IMR-90 (cell line): ENCODE measurements around the gene NEO1. TPM values are rescaled to one million over a fixed set of nuclear protein-coding genes. Genes with fewer than 3 reads are reported as not detected.

Experiments
- ATAC-seq: fragments of 200-7000 bp; cut with Tn5 transposase; 2 replicates; pipeline ENCODE4 v1.9.1; 2020; ENCODE audit warnings: low read depth, mild to moderate bottlenecking, moderate library complexity
- BruUV-seq: library from RNA; stranded (reverse); fragments of 400-500 nt; replicated peaks from 2 replicates; lab custom pipeline; 2021; lab: Mats Ljungman, UMichigan
- CTCF ChIA-PET: fragments of 300-600 bp; formaldehyde crosslinking; extraction: SDS; loops from one replicate; lab custom pipeline; 2021; ENCODE audit warnings: antibody characterized with exemption; lab: Yijun Ruan, JAX
- POLR2A ChIA-PET: fragments of 300-600 bp; sonication (Branson Sonifier 250); formaldehyde crosslinking; loops from one replicate; lab custom pipeline; 2022; ENCODE audit warnings: antibody characterized with exemption; ENCODE audit not compliant: unreplicated experiment; lab: Charles Lee
- DNase-seq: peaks from one replicate; pipeline ENCODE4 v3.0.0; 2013
- H2AFZ ChIP-seq: replicated peaks from 2 replicates; pipeline ENCODE3; 2013; ENCODE audit warnings: low read length, mild to moderate bottlenecking; ENCODE audit not compliant: poor library complexity
- H2AK5ac ChIP-seq: 2 replicates; pipeline ENCODE4 v1.6.1; 2013; ENCODE audit warnings: low read depth, low read length, inconsistent platforms
- H2AK9ac ChIP-seq: replicated peaks from 2 replicates; pipeline ENCODE3; 2013; ENCODE audit warnings: mild to moderate bottlenecking, low read depth, low read length, moderate library complexity; ENCODE audit not compliant: poor library complexity
- H2BK120ac ChIP-seq: 2 replicates; pipeline ENCODE4 v1.6.1; 2013; ENCODE audit warnings: low read depth, low read length, inconsistent platforms
- H2BK15ac ChIP-seq: 3 replicates; pipeline ENCODE4 v1.6.1; 2013; ENCODE audit warnings: low read depth, low read length, inconsistent platforms
- H2BK20ac ChIP-seq: 2 replicates; pipeline ENCODE4 v1.6.1; 2013; ENCODE audit warnings: low read depth, mild to moderate bottlenecking, inconsistent platforms, low read length, moderate library complexity
- H2BK5ac ChIP-seq: 2 replicates; pipeline ENCODE4 v1.6.1; 2013; ENCODE audit warnings: mild to moderate bottlenecking, low read depth, low read length, inconsistent platforms; ENCODE audit not compliant: poor library complexity, severe bottlenecking
- H3K14ac ChIP-seq: replicated peaks from 2 replicates; pipeline ENCODE4 v1.6.1; 2013; ENCODE audit warnings: low read depth, low read length, inconsistent platforms
- H3K18ac ChIP-seq: 2 replicates; pipeline ENCODE4 v1.6.1; 2013; ENCODE audit warnings: low read depth, low read length, control low read depth
- H3K23ac ChIP-seq: 2 replicates; pipeline ENCODE4 v1.6.1; 2013; ENCODE audit warnings: low read depth, low read length, inconsistent platforms
- H3K27ac ChIP-seq: 2 replicates; pipeline ENCODE4 v1.5.1; 2013; ENCODE audit warnings: mild to moderate bottlenecking, control low read depth, low read length; ENCODE audit not compliant: insufficient read depth
- H3K27me3 ChIP-seq: 2 replicates; pipeline ENCODE4 v1.6.1; 2013; ENCODE audit warnings: low read length; ENCODE audit not compliant: control insufficient read depth, insufficient read depth
- H3K36me3 ChIP-seq: 2 replicates; pipeline ENCODE4 v1.6.1; 2013; ENCODE audit warnings: low read length, mixed read lengths; ENCODE audit not compliant: control insufficient read depth, insufficient read depth
- H3K4ac ChIP-seq: 2 replicates; pipeline ENCODE4 v1.6.1; 2013; ENCODE audit warnings: low read depth, low read length, inconsistent platforms
- H3K4me1 ChIP-seq: 2 replicates; pipeline ENCODE4 v1.6.1; 2013; ENCODE audit warnings: low read length, mixed read lengths; ENCODE audit not compliant: control insufficient read depth, insufficient read depth
- H3K4me2 ChIP-seq: 2 replicates; pipeline ENCODE4 v1.6.1; 2013; ENCODE audit warnings: low read depth, mild to moderate bottlenecking, control low read depth, low read length, moderate library complexity
- H3K4me3 ChIP-seq: 2 replicates; pipeline ENCODE4 v1.5.1; 2013; ENCODE audit warnings: low read depth, mild to moderate bottlenecking, control low read depth, low read length, moderate library complexity; ENCODE audit not compliant: insufficient read depth
- H3K56ac ChIP-seq: 2 replicates; pipeline ENCODE4 v1.6.1; 2013; ENCODE audit warnings: low read length, inconsistent platforms; ENCODE audit not compliant: insufficient read depth; ENCODE audit errors: extremely low read depth
- H3K79me1 ChIP-seq, 2 experiments: 2 replicates each; pipeline ENCODE4 v1.6.1; 2013; ENCODE audit warnings: low read length in 2 of 2, inconsistent platforms in 1 of 2, low read depth in 1 of 2
- H3K9ac ChIP-seq: 2 replicates; pipeline ENCODE4 v1.6.1; 2013; ENCODE audit warnings: low read depth, low read length, control low read depth
- H3K9me1 ChIP-seq: 2 replicates; pipeline ENCODE4 v1.6.1; 2013; ENCODE audit warnings: low read length, inconsistent platforms; ENCODE audit not compliant: insufficient read depth
- H3K9me3 ChIP-seq: 2 replicates; pipeline ENCODE4 v1.6.1; 2013; ENCODE audit warnings: low read length; ENCODE audit not compliant: control insufficient read depth, insufficient read depth
- H4K20me1 ChIP-seq: 2 replicates; pipeline ENCODE4 v1.6.1; 2013; ENCODE audit warnings: low read length, inconsistent platforms; ENCODE audit not compliant: insufficient read depth
- H4K5ac ChIP-seq: 2 replicates; pipeline ENCODE4 v1.6.1; 2013; ENCODE audit warnings: mild to moderate bottlenecking, low read depth, low read length, control low read depth
- H4K8ac ChIP-seq, 2 experiments: 2 replicates each; pipeline ENCODE4 v1.6.1; 2013; ENCODE audit warnings: low read depth in 2 of 2, low read length in 2 of 2, control low read depth in 1 of 2, inconsistent platforms in 1 of 2
- H4K91ac ChIP-seq: 2 replicates; pipeline ENCODE4 v1.6.1; 2013; ENCODE audit warnings: low read depth, low read length, inconsistent platforms; ENCODE audit not compliant: insufficient read depth
- CEBPB ChIP-seq: IDR thresholded peaks from 2 replicates; pipeline ENCODE4 v1.6.1; 2012; ENCODE audit warnings: low read depth, low read length, improper control_type of control experiment
- CHD1 ChIP-seq: IDR thresholded peaks from 2 replicates; pipeline ENCODE4 v1.6.1; 2012; ENCODE audit warnings: low read depth, low read length, improper control_type of control experiment
- CTCF ChIP-seq: conservative IDR thresholded peaks from 2 replicates; pipeline ENCODE4 v1.5.1; 2012; ENCODE audit warnings: mild to moderate bottlenecking, low read depth, low read length, improper control_type of control experiment
- ELK1 ChIP-seq: fragments of 150-350 bp; IDR thresholded peaks from 2 replicates; pipeline ENCODE4 v1.6.1; 2016; ENCODE audit warnings: low read depth, mild to moderate bottlenecking, low read length, moderate library complexity, borderline replicate concordance
- FOS ChIP-seq: fragments of 150-350 bp; IDR thresholded peaks from 2 replicates; pipeline ENCODE4 v1.6.1; 2016; ENCODE audit warnings: low read depth, low read length
- MAFK ChIP-seq: IDR thresholded peaks from 2 replicates; pipeline ENCODE4 v1.6.1; 2012; ENCODE audit warnings: low read depth, low read length, improper control_type of control experiment
- MAZ ChIP-seq: IDR thresholded peaks from 2 replicates; pipeline ENCODE4 v1.6.1; 2012; ENCODE audit warnings: low read depth, mild to moderate bottlenecking, low read length, improper control_type of control experiment, moderate library complexity, borderline replicate concordance
- MXI1 ChIP-seq: IDR thresholded peaks from 2 replicates; pipeline ENCODE4 v1.6.1; 2012; ENCODE audit warnings: low read depth, mild to moderate bottlenecking, low read length, moderate library complexity, borderline replicate concordance
- POLR2A ChIP-seq: IDR thresholded peaks from 2 replicates; pipeline ENCODE4 v1.6.1; 2012; ENCODE audit warnings: mild to moderate bottlenecking, low read depth, low read length
- RCOR1 ChIP-seq: IDR thresholded peaks from 2 replicates; pipeline ENCODE4 v1.6.1; 2012; ENCODE audit warnings: mild to moderate bottlenecking, low read length, improper control_type of control experiment; ENCODE audit not compliant: insufficient replicate concordance
- RFX5 ChIP-seq: IDR thresholded peaks from 2 replicates; pipeline ENCODE4 v1.8.0; 2012; ENCODE audit warnings: low read depth, mild to moderate bottlenecking, low read length, moderate library complexity
- SMC3 ChIP-seq: fragments of 150-350 bp; IDR thresholded peaks from 2 replicates; pipeline ENCODE4 v1.6.1; 2016; ENCODE audit warnings: low read depth, mild to moderate bottlenecking, antibody characterized with exemption, low read length, moderate library complexity
- USF2 ChIP-seq: fragments of 150-350 bp; IDR thresholded peaks from 2 replicates; pipeline ENCODE4 v1.6.1; 2017; ENCODE audit warnings: mild to moderate bottlenecking, antibody characterized with exemption, low read length, low read depth
- whole genome bisulfite sequencing, 2 experiments: methylation state at CpG; one replicate each; pipeline versions ENCODE4 v1.1.5 to v1.1.7; 2013; ENCODE audit warnings: missing lambda C conversion rate in 2 of 2; ENCODE audit not compliant: insufficient read length in 1 of 2; ENCODE audit errors: extremely low coverage in 2 of 2; 5-methylcytosine and 5-hydroxymethylcytosine counted together
- dilution Hi-C: fragments of 300-500 bp; cut with HindIII; formaldehyde crosslinking; loops from one replicate; pipeline ENCODE4 v1.14.3; 2018; ENCODE audit warnings: low sequenced_read_pairs; ENCODE audit not compliant: unreplicated experiment
- in situ Hi-C: fragments of 300-500 bp; cut with MboI; formaldehyde crosslinking; loops from 3 replicates; pipeline ENCODE4 v1.14.3; 2019; ENCODE audit warnings: low sequenced_read_pairs, inconsistent platforms, mixed read lengths
- intact Hi-C: fragments of 100-400 bp; cut with micrococcal nuclease; formaldehyde crosslinking; loops from 2 replicates; pipeline ENCODE4 v1.10.0; 2022
- polyA plus RNA-seq, 3 experiments: library from polyadenylated mRNA; depleted of rRNA; stranded (reverse); fragments of >200 nt; gene quantifications; 2 replicates each; pipeline ENCODE4 v1.2.3, GENCODE V29; 2012; ENCODE audit warnings: low replicate concordance in 1 of 3
- total RNA-seq: library from RNA; depleted of rRNA; stranded (reverse); fragments of >200 nt; gene quantifications from 2 replicates; pipeline ENCODE4 v1.2.3, GENCODE V29; 2012

The NEO1 gene
- total and polyA plus RNA-seq, 2 of the 4 experiments (the other 2 are of a cell fraction): 16.3 to 18.5 TPM

GRCh38 chr15:73254598-73254997 lies 202.3 kb downstream of the NEO1 start:
- no peak overlapping the region for H2BK15ac ChIP-seq
- H2BK120ac ChIP-seq: no peak overlapping the region
- no peak overlapping the region for H3K9ac ChIP-seq
- no peak overlapping the region for H2BK5ac ChIP-seq
- no peaks in the 10 kb centered on the region for H3K79me1 ChIP-seq
- intact Hi-C loops (no loop called here), dilution Hi-C loops (no loop called here), in situ Hi-C loops (no loop called here)
- TF ChIP-seq MAZ: no peak
- TF ChIP-seq MXI1: no peak
- TF ChIP-seq CHD1: no peak
- no peak for TF ChIP-seq SMC3
- no peak for TF ChIP-seq USF2
- no peak for TF ChIP-seq CEBPB
- no peak for TF ChIP-seq POLR2A
- no peak for TF ChIP-seq ELK1
- TF ChIP-seq CTCF: no peak
- no peak for TF ChIP-seq RFX5
- no peak for TF ChIP-seq MAFK
- no peak for TF ChIP-seq FOS
- TF ChIP-seq RCOR1: no peak
- no peak overlapping the region for H2AFZ ChIP-seq
- no peak overlapping the region for H3K14ac ChIP-seq
- H2AK5ac ChIP-seq: no peak overlapping the region
- ChIA-PET POLR2A (no interaction called here), CTCF (interaction anchor here (1.3 kb wide), 1 partner anchor 20 kb away, joined by 5 read pairs; no protein-coding TSS in a partner anchor)
- no peak overlapping the region for H3K27ac ChIP-seq
- no peak overlapping the region for H4K91ac ChIP-seq
- no peak overlapping the region for H3K4me3 ChIP-seq
- no peaks in the 10 kb centered on the region for H3K4me1 ChIP-seq
- no peak overlapping the region for H4K8ac ChIP-seq
- no peak overlapping the region for H2AK9ac ChIP-seq
- H3K18ac ChIP-seq: no peak overlapping the region
- ATAC-seq: no peak
- no peak overlapping the region for H2BK20ac ChIP-seq
- no peaks in the 10 kb centered on the region for H3K27me3 ChIP-seq
- no peak overlapping the region for H4K5ac ChIP-seq
- no peak overlapping the region for H3K56ac ChIP-seq
- no peaks in the 10 kb centered on the region for H4K20me1 ChIP-seq
- H3K4ac ChIP-seq: no peak overlapping the region
- no peaks in the 10 kb centered on the region for H3K9me1 ChIP-seq
- H3K23ac ChIP-seq: no peak overlapping the region
- DNase-seq: no peak
- no peaks in the 10 kb centered on the region for H3K9me3 ChIP-seq
- H3K36me3 ChIP-seq: peaks cover 9% of the 10 kb centered on the region
- BruUV-seq: no TSS peak
- H3K4me2 ChIP-seq: no peak overlapping the region
- WGBS, 2 experiments: 100% methylated on average over 2 of the region's 6 CpGs; no CpG with 5 or more reads in 1 of the 2 experiments
